Lung microvascular endothelial cell (primary cell): ENCODE results near the gene EPHA10. TPM values are rescaled to one million over a fixed set of nuclear protein-coding genes. Genes with fewer than 3 reads are reported as not detected.
"Not testable (repeated sequence)": the region's sequence is repeated elsewhere in the genome, so short reads cannot be mapped to it uniquely, and the experiment has no call there.

ENCODE experiments used
- DNase-seq, 2 donors: peaks; one replicate each; pipeline versions ENCODE4 v3.0.0 to v3.0.0-alpha.2; 2010; ENCODE audit warnings: low read depth in 2 of 2
- total RNA-seq: library from RNA; depleted of rRNA; stranded (reverse); fragments of >200 nt; gene quantifications from 2 replicates; pipeline ENCODE4 v1.2.1, GENCODE V29; 2014

Gene EPHA10
- total RNA-seq, 1 donor from 2014 or later: not detected

GRCh38 chr1:37771440-37771839 is 6.5 kb upstream of the EPHA10 start:
- DNase-seq: not testable (repeated sequence)

GRCh38 chr1:37767488-37767887 is 2.6 kb upstream of the EPHA10 start:
- no peak for DNase-seq

- no peak for DNase-seq
Measured at GRCh38 chr1:37765916-37766664, 1.2 kb upstream of the EPHA10 start.

- DNase-seq: peak; percentile 48 to 60
Measured at GRCh38 chr1:37764414-37764825, 500 bp downstream of the EPHA10 start.

- no peak for DNase-seq
Measured at GRCh38 chr1:37763791-37764413, 1.0 kb downstream of the EPHA10 start.

GRCh38 chr1:37762516-37762915 is 2.4 kb downstream of the EPHA10 start:
- DNase-seq: no peak

- no peak for DNase-seq
Measured at GRCh38 chr1:37761416-37762095, 3.4 kb downstream of the EPHA10 start.

- no peak for DNase-seq
Measured at GRCh38 chr1:37759451-37759850, 5.5 kb downstream of the EPHA10 start.

GRCh38 chr1:37755951-37756560 is 8.9 kb downstream of the EPHA10 start:
- no peak for DNase-seq

GRCh38 chr1:37755290-37755689 is 9.6 kb downstream of the EPHA10 start:
- no peak for DNase-seq

- no peak for DNase-seq
Measured at GRCh38 chr1:37753473-37754321, 11.2 kb downstream of the EPHA10 start.

GRCh38 chr1:37752583-37753471 is 12.1 kb downstream of the EPHA10 start:
- peak; percentile 8 to 46 for DNase-seq

- no peak for DNase-seq
Measured at GRCh38 chr1:37752213-37752582, 12.7 kb downstream of the EPHA10 start.

- DNase-seq: no peak
Measured at GRCh38 chr1:37748565-37748964, 16.4 kb downstream of the EPHA10 start.

- no peak for DNase-seq
Measured at GRCh38 chr1:37746806-37747205, 18.1 kb downstream of the EPHA10 start.

GRCh38 chr1:37741662-37742061 is 23.3 kb downstream of the EPHA10 start:
- DNase-seq: no peak

GRCh38 chr1:37741130-37741529 is 23.8 kb downstream of the EPHA10 start:
- peak in 1 of 2 donors; percentile 8 for DNase-seq

- no peak for DNase-seq
Measured at GRCh38 chr1:37739222-37739621, 25.7 kb downstream of the EPHA10 start.

GRCh38 chr1:37738619-37739018 is 26.3 kb downstream of the EPHA10 start:
- DNase-seq: not testable (repeated sequence)

GRCh38 chr1:37737975-37738374 is 26.9 kb downstream of the EPHA10 start:
- DNase-seq: not testable (repeated sequence)
